HAP-1 (cell line): Measurements from ENCODE around the gene FUCA2.

Experiments
- DNase-seq, 2 experiments: peaks; one replicate each; pipeline ENCODE4 v3.0.0-alpha.2; 2016 to 2020; ENCODE audit warnings: low spot score in 2 of 2
- H3K27me3 ChIP-seq: fragments of 250-450 bp; sonication (Bioruptor Pico); 2 replicates; pipeline ENCODE4 v1.5.1; 2020; ENCODE audit warnings: low read depth, mild to moderate bottlenecking, moderate library complexity
- H3K36me3 ChIP-seq: fragments of 250-450 bp; sonication (Bioruptor Pico); replicated peaks from 2 replicates; pipeline ENCODE4 v1.5.1; 2020; ENCODE audit warnings: mild to moderate bottlenecking
- H3K4me1 ChIP-seq: fragments of 250-450 bp; sonication (Bioruptor Pico); 2 replicates; pipeline ENCODE4 v1.5.1; 2020; ENCODE audit warnings: mild to moderate bottlenecking
- H3K4me3 ChIP-seq: fragments of 250-450 bp; sonication (Bioruptor Pico); 2 replicates; pipeline ENCODE4 v1.5.1; 2020; ENCODE audit warnings: mild to moderate bottlenecking, moderate library complexity
- H3K9me3 ChIP-seq: fragments of 250-450 bp; sonication (Bioruptor Pico); 2 replicates; pipeline ENCODE4 v1.5.1; 2020; ENCODE audit warnings: mild to moderate bottlenecking, moderate library complexity
- in situ Hi-C: fragments of 300-500 bp; cut with MboI; formaldehyde crosslinking; loops from 3 replicates; pipeline ENCODE4 v1.14.3; 2020; ENCODE audit warnings: low sequenced_read_pairs, inconsistent platforms, mixed read lengths

Gene FUCA2, protein sequence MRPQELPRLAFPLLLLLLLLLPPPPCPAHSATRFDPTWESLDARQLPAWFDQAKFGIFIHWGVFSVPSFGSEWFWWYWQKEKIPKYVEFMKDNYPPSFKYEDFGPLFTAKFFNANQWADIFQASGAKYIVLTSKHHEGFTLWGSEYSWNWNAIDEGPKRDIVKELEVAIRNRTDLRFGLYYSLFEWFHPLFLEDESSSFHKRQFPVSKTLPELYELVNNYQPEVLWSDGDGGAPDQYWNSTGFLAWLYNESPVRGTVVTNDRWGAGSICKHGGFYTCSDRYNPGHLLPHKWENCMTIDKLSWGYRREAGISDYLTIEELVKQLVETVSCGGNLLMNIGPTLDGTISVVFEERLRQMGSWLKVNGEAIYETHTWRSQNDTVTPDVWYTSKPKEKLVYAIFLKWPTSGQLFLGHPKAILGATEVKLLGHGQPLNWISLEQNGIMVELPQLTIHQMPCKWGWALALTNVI

GRCh38 chr6:143510991-143511891 lies at the start of gene FUCA2:
FUCA2 (minus strand) TSS chr6:143511720; CDS start chr6:143511634, 86 bp downstream.
- in situ Hi-C loops, result no loop called here
- H3K4me3 ChIP-seq, result peak within 1 kb of the TSS; percentile 46

GRCh38 chr6:143561105-143561704 lies 49.7 kb upstream of the FUCA2 start:
- Histone ChIP-seq H3K9me3 (no peaks in the 10 kb centered on the region), H3K36me3 (no peaks in the 10 kb centered on the region), H3K27me3 (no peaks in the 10 kb centered on the region), H3K4me1 (no peaks in the 10 kb centered on the region), H3K4me3 (no peak overlapping the region)
- no peak for DNase-seq
- in situ Hi-C loops, result no loop called here

More at GRCh38 chr6:143510991-143511891, at the start of gene FUCA2:
- peaks cover 19% of the 10 kb centered on the region for H3K4me1 ChIP-seq
- H3K9me3 ChIP-seq, result no peaks in the 10 kb centered on the region
- peaks cover 29% of the 10 kb centered on the region for H3K27me3 ChIP-seq
- H3K36me3 ChIP-seq, result 0 out of 2 replicates have a peak, but pooled peaks cover 3% of the 10 kb centered on the region
- DNase-seq, result peak; percentile 51 to 85

DNA sequence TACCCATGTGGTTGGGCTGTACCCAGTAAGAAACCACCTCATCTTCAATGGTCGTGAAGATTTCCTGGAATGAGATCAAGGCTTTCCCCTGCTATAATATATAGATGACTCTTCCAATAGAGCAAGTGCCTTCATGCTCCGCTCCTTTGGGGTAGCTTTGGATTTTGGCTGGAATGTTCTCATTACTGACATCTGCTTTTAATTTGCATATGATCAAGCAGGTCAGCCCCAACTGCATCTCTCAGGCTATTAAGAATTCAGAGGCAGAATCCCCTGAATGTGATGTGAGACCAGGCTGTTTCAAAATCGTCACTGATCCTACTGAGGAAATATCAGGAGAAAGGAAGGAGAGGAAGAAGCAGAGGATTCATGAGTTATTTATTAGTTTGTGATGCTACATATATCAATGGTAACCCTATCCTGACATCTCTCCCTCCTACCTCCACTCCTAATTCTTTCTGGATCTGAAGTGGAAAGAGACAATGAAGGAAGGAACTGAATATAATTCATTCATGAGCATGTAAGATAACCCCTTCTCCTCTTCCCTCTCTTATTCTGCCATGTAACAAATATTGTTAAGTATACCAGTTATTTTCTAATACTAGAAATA lies 47.6 kb upstream of the FUCA2 start:
- Histone ChIP-seq H3K4me1 (no peaks in the 10 kb centered on the region; the same call in 1 of the 2 replicates), H3K4me3 (no peak overlapping the region), H3K27me3 (no peaks in the 10 kb centered on the region), H3K9me3 (no peaks in the 10 kb centered on the region), H3K36me3 (no peaks in the 10 kb centered on the region)
- DNase-seq, result no peak
- in situ Hi-C loops, result no loop called here

DNA sequence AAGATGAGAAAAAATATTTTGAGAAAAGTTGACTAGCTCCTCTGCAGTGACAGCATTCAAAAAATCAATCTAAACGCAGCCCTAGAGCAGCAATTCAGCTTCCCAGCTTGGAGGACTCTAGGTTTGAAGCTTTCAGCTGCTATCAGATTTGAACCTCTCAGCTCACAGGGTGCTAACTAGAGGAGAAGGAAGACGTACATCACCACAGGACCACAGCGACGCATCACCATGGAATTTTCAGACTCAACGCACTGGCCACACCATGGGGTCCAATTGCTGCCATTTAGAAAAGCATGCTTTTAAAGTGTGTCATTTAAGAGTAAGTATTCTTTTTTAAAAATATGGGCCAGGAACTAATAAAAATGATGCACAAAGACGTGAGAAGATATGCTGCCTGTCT lies 45.0 kb upstream of the FUCA2 start:
- H3K4me1 ChIP-seq, result no peaks in the 10 kb centered on the region; the same call in 1 of the 2 replicates
- no peak overlapping the region for H3K4me3 ChIP-seq
- no peaks in the 10 kb centered on the region for H3K36me3 ChIP-seq
- no peak for DNase-seq
- in situ Hi-C loops, result no loop called here
- no peaks in the 10 kb centered on the region for H3K27me3 ChIP-seq
- H3K9me3 ChIP-seq, result no peaks in the 10 kb centered on the region

DNA sequence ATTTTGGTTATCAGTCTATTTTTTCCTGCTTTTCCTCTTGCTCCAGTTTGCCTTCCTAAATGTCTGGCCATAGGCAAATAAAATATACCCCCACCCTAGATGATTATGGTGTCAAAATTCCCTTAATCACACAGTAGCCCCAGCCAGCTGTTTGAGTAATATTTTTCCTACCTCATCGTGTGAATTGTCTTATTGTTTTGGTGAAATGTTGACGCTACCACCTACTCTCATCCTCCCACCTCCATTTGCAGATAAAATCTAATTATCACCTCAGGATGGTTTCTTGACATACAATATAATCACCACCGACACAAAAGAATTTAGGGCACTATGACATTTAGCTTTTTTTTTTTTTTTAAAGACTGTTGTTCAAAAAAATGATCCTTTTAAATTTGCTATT lies 44.1 kb upstream of the FUCA2 start:
- Histone ChIP-seq H3K4me1 (no peaks in the 10 kb centered on the region; the same call in 1 of the 2 replicates), H3K36me3 (no peaks in the 10 kb centered on the region), H3K9me3 (no peaks in the 10 kb centered on the region), H3K4me3 (no peak overlapping the region), H3K27me3 (no peaks in the 10 kb centered on the region)
- DNase-seq, result no peak
- in situ Hi-C loops, result no loop called here

DNA sequence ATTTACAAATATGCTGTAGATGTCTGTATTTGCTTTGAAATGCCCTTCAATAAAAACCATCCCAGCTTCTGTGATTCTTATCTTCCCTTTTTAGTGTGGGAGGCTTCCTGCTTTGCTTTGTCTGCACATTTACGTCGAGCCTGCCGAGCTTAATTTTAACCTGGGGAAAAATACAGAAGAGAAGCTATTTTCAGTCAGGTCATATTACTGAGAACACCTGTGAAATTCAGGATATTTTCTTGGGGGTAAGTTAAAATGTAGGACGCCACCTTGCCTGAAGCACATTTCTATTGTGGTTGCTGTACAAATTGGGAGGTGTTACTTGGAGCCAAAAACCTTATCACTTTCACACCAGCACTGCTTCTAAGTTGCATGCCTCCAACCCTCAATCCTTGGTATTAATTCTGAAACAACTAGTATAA lies 43.6 kb upstream of the FUCA2 start:
- H3K27me3 ChIP-seq, result no peaks in the 10 kb centered on the region
- H3K4me3 ChIP-seq, result no peak overlapping the region
- no peaks in the 10 kb centered on the region; the same call in 1 of the 2 replicates for H3K4me1 ChIP-seq
- H3K9me3 ChIP-seq, result no peaks in the 10 kb centered on the region
- no peak for DNase-seq
- no peaks in the 10 kb centered on the region for H3K36me3 ChIP-seq
- in situ Hi-C loops, result no loop called here

GRCh38 chr6:143553337-143553736 lies 41.8 kb upstream of the FUCA2 start:
- Histone ChIP-seq H3K4me3 (no peak overlapping the region), H3K27me3 (no peaks in the 10 kb centered on the region), H3K9me3 (no peaks in the 10 kb centered on the region), H3K4me1 (no peaks in the 10 kb centered on the region; the same call in 1 of the 2 replicates), H3K36me3 (no peaks in the 10 kb centered on the region)
- DNase-seq, result no peak
- in situ Hi-C loops, result no loop called here

DNA sequence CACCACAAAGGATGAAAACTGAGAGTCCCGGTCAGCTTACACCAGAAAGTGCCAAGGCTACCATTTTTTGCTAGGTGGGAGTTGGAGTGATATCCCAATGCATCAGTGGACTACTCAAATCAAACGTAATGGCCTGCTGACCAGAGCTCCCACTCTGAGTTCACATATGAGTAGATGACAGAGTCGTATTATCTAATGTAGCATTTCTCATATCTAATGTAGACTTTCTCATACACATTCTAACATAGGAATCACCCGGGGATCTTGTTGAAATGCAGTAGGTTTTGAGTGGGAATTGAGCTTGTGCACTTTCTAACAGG lies 38.4 kb upstream of the FUCA2 start:
- no peak for DNase-seq
- in situ Hi-C loops, result no loop called here

DNA sequence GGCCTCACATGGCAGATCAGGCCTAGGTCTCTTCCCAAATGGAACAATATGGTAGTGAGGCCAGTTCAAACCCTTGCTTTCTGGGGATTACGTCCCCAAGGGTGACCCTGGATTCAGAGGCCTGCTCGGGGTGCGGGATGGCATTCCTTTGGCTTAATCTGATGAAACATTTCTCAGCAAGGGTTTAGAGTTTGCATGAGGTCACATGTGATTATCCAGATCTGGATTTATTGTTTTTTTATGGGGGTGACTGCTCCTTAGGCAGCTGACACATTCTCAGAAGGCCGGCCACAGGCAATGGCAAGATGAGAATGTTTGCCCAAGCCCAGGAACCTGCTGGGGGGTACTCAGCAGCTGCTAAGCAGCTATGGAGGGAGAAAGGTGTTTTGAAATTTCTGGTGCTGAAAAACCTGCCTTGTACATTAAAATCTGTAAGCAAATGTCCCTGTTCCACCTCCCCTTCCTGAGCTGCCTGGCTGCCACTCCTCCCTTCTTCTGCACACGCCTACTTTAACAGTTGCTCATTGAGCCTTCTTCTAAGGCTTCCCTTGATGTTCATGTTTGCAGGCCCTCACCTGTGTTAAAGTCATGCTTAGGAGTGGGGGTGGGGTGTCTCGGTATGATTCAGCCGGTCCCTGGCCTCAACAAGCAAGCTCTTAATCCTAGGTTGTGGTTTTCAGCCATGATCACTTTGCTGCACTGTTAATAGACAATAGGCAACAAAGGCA lies 37.9 kb upstream of the FUCA2 start:
- no peak overlapping the region for H3K4me3 ChIP-seq

More for the DNA sequence above, 38.4 kb upstream of the FUCA2 start:
- Histone ChIP-seq H3K36me3 (no peaks in the 10 kb centered on the region), H3K27me3 (no peaks in the 10 kb centered on the region), H3K4me3 (no peak overlapping the region), H3K9me3 (no peaks in the 10 kb centered on the region), H3K4me1 (no peaks in the 10 kb centered on the region; the same call in 1 of the 2 replicates)

DNA sequence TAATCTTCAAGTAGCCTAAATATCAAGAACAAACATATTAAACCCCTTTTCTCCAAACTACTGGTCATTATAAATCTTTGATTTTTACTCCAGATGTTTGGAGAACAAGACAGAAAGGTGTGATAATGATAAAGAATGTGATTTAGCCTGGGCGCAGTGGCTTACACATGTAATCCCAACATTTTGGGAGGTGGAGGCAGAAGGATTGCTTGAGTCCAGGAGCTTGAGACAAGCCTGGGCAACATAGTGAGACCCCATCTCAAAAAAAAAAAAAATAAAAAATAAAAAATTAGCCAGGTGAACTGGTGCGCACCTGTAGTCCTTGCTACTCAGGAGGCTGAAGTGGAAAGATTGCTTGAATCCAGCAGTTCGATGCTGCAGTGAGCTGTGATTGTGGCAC lies 35.1 kb upstream of the FUCA2 start:
- no peak for DNase-seq
- no peak overlapping the region for H3K4me3 ChIP-seq
- no peaks in the 10 kb centered on the region for H3K4me1 ChIP-seq

More for the DNA sequence above, 37.9 kb upstream of the FUCA2 start:
- Histone ChIP-seq H3K36me3 (no peaks in the 10 kb centered on the region), H3K9me3 (no peaks in the 10 kb centered on the region), H3K4me1 (no peaks in the 10 kb centered on the region), H3K27me3 (no peaks in the 10 kb centered on the region)
- DNase-seq, result no peak
- in situ Hi-C loops, result no loop called here

GRCh38 chr6:143545976-143546547 lies 34.5 kb upstream of the FUCA2 start:
- Histone ChIP-seq H3K4me3 (no peak overlapping the region), H3K4me1 (no peaks in the 10 kb centered on the region), H3K9me3 (no peaks in the 10 kb centered on the region), H3K27me3 (no peaks in the 10 kb centered on the region), H3K36me3 (no peaks in the 10 kb centered on the region)
- no peak for DNase-seq
- in situ Hi-C loops, result no loop called here

More for the DNA sequence above, 35.1 kb upstream of the FUCA2 start:
- Histone ChIP-seq H3K36me3 (no peaks in the 10 kb centered on the region), H3K9me3 (no peaks in the 10 kb centered on the region), H3K27me3 (no peaks in the 10 kb centered on the region)
- in situ Hi-C loops, result no loop called here

DNA sequence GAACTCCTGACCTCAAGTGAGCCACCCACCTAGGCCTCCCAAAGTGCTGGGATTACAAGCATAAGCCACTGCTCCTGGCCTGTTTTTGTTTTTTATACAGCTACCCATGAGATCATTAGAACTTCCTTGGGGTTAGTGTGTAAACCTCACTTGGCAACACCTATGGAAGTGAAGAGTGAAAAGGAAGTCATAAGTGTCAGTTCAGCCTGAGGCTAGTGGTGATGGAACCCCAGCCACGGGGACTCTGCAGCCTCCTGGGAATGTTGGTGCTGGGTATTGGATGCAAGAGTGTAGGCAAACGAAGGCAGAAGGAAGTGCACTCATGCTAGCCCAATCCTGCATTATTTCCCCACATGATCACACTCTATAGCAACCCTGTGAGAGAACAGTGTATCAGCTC lies 33.6 kb upstream of the FUCA2 start:
- Histone ChIP-seq H3K36me3 (no peaks in the 10 kb centered on the region), H3K4me1 (no peaks in the 10 kb centered on the region), H3K9me3 (no peaks in the 10 kb centered on the region), H3K27me3 (no peaks in the 10 kb centered on the region), H3K4me3 (no peak overlapping the region)
- in situ Hi-C loops, result no loop called here
- no peak for DNase-seq
